Mesenchymal stem cell (in vitro differentiated cells and primary cell): ENCODE results near the gene COG6.

Source experiments
- DNase-seq: peaks from one replicate; pipeline ENCODE4 v3.0.0-alpha.2; 2013
- H2AFZ ChIP-seq: one replicate; pipeline ENCODE4 v1.6.1; 2013; ENCODE audit warnings: low read depth, mild to moderate bottlenecking, control low read depth, inconsistent platforms, low read length, moderate library complexity
- H2AK5ac ChIP-seq: 2 replicates; pipeline ENCODE4 v1.6.1; 2013; ENCODE audit warnings: low read length, moderate library complexity, mild to moderate bottlenecking, inconsistent platforms; ENCODE audit not compliant: severe bottlenecking
- H2BK120ac ChIP-seq: one replicate; pipeline ENCODE4 v1.6.1; 2013; ENCODE audit warnings: low read depth, mild to moderate bottlenecking, inconsistent platforms, low read length, moderate library complexity
- H2BK12ac ChIP-seq, 2 experiments: one replicate each; pipeline ENCODE4 v1.6.1; 2013; ENCODE audit warnings: inconsistent platforms in 2 of 2, low read length in 2 of 2, mild to moderate bottlenecking in 2 of 2, moderate library complexity in 2 of 2, control low read depth in 1 of 2
- H2BK15ac ChIP-seq: one replicate; pipeline ENCODE4 v1.6.1; 2013; ENCODE audit warnings: mild to moderate bottlenecking, low read depth, inconsistent platforms; ENCODE audit not compliant: poor library complexity, severe bottlenecking
- H2BK5ac ChIP-seq: 2 replicates; pipeline ENCODE4 v1.6.1; 2013; ENCODE audit warnings: low read depth, mild to moderate bottlenecking, low read length, control low read depth, inconsistent platforms; ENCODE audit not compliant: poor library complexity, severe bottlenecking
- H3K14ac ChIP-seq, 2 experiments: one replicate each; pipeline ENCODE4 v1.6.1; 2013; ENCODE audit warnings: inconsistent platforms in 2 of 2, low read length in 2 of 2, control low read depth in 1 of 2, mild to moderate bottlenecking in 1 of 2, moderate library complexity in 1 of 2
- H3K18ac ChIP-seq, 2 experiments: one replicate each; pipeline ENCODE4 v1.6.1; 2013; ENCODE audit warnings: inconsistent platforms in 2 of 2, low read length in 2 of 2, control low read depth in 1 of 2, low read depth in 1 of 2, mild to moderate bottlenecking in 1 of 2
- H3K23ac ChIP-seq, 2 experiments: one replicate each; pipeline ENCODE4 v1.6.1; 2013; ENCODE audit warnings: inconsistent platforms in 2 of 2, low read length in 2 of 2, mild to moderate bottlenecking in 2 of 2, moderate library complexity in 2 of 2, control low read depth in 1 of 2
- H3K27ac ChIP-seq: 2 replicates; pipeline ENCODE4 v1.5.1; 2013; ENCODE audit warnings: mild to moderate bottlenecking, moderate library complexity, low read length, control low read depth, inconsistent platforms; ENCODE audit not compliant: poor library complexity, severe bottlenecking
- H3K27me3 ChIP-seq, 2 experiments: 2 replicates each; pipeline versions ENCODE4 v1.6.1 to v1.7.0; 2013; ENCODE audit warnings: low read length in 2 of 2, mild to moderate bottlenecking in 2 of 2, moderate library complexity in 2 of 2, control low read depth in 1 of 2, inconsistent platforms in 1 of 2; ENCODE audit not compliant: control insufficient read depth in 1 of 2, insufficient read depth in 1 of 2
- H3K36me3 ChIP-seq, 2 experiments: 2 replicates each; pipeline versions ENCODE4 v1.6.1 to v1.7.0; 2013; ENCODE audit warnings: low read length in 2 of 2, control low read depth in 1 of 2, inconsistent platforms in 1 of 2, low read depth in 1 of 2, mild to moderate bottlenecking in 1 of 2; ENCODE audit not compliant: insufficient read depth in 2 of 2, control insufficient read depth in 1 of 2
- H3K4ac ChIP-seq, 2 experiments: one replicate each; pipeline ENCODE4 v1.6.1; 2013; ENCODE audit warnings: inconsistent platforms in 2 of 2, low read length in 2 of 2, mild to moderate bottlenecking in 2 of 2, moderate library complexity in 2 of 2, control low read depth in 1 of 2, low read depth in 1 of 2
- H3K4me1 ChIP-seq: 2 replicates; pipeline ENCODE4 v1.6.1; 2013; ENCODE audit warnings: low read depth, low read length, control low read depth; ENCODE audit not compliant: control insufficient read depth, insufficient read depth
- H3K4me2 ChIP-seq: 2 replicates; pipeline ENCODE4 v1.6.1; 2013; ENCODE audit warnings: low read length, mild to moderate bottlenecking, inconsistent platforms; ENCODE audit not compliant: poor library complexity, severe bottlenecking
- H3K4me3 ChIP-seq, 2 experiments: 2 replicates each; pipeline versions ENCODE4 v1.5.1 to v1.7.0; 2013; ENCODE audit warnings: low read length in 2 of 2, mild to moderate bottlenecking in 2 of 2, control low read depth in 1 of 2, low read depth in 1 of 2; ENCODE audit not compliant: insufficient read depth in 1 of 2
- H3K79me1 ChIP-seq: replicated peaks from 2 replicates; pipeline ENCODE4 v1.6.1; 2013; ENCODE audit warnings: mild to moderate bottlenecking, control low read depth, low read length, inconsistent platforms; ENCODE audit not compliant: poor library complexity, severe bottlenecking
- H3K9ac ChIP-seq: 2 replicates; pipeline ENCODE4 v1.7.0; 2013; ENCODE audit warnings: mild to moderate bottlenecking, low read length, moderate library complexity
- H3K9me3 ChIP-seq: 2 replicates; pipeline ENCODE4 v1.7.0; 2013; ENCODE audit warnings: mild to moderate bottlenecking, low read length; ENCODE audit not compliant: control insufficient read depth
- H4K8ac ChIP-seq: one replicate; pipeline ENCODE4 v1.6.1; 2013; ENCODE audit warnings: inconsistent platforms, mild to moderate bottlenecking, low read length, moderate library complexity
- H4K91ac ChIP-seq: one replicate; pipeline ENCODE4 v1.6.1; 2013; ENCODE audit warnings: mild to moderate bottlenecking, low read length, inconsistent platforms
- WGBS: methylation state at CpG from one replicate; pipeline ENCODE4 v1.1.7; 2013; ENCODE audit warnings: mixed read lengths; 5-methylcytosine and 5-hydroxymethylcytosine counted together

COG6 gene

DNA sequence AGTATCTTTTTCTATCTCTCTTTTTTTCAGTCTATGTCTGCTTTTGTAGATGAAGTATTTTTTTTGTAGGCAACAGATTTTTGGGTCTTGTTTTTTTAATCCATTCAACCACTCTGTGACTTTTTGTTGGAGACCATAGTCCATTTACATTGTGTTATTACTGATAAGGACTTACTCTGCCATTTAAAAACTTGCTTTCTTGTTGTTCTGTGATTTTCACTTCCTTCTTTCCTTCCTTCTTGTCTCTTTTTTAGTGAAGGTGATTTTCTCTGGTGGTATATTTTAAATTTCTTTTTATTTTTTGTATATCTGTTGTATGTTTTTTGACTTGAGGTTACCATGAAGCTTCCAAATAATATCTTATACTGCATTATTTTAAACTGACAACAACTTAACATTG lies 79.5 kb downstream of the COG6 start:
- Histone ChIP-seq H4K8ac (no peak overlapping the region), H3K9me3 (peaks cover 3% of the 10 kb centered on the region), H2BK15ac (no peak overlapping the region), H3K79me1 (no peaks in the 10 kb centered on the region), H2BK5ac (no peak overlapping the region), H4K91ac (no peak overlapping the region), H2AK5ac (no peak overlapping the region), H2BK12ac (no peak overlapping the region), H3K27ac (no peak overlapping the region), H3K9ac (no peak overlapping the region), H3K36me3 (peaks cover 15 to 66% of the 10 kb centered on the region in 2 experiments), H2BK120ac (no peak overlapping the region), H3K14ac (no peak overlapping the region), H3K4me3 (no peak overlapping the region), H3K4me2 (no peak overlapping the region), H3K4me1 (no peaks in the 10 kb centered on the region), H3K4ac (no peak overlapping the region), H2AFZ (no peak overlapping the region), H3K27me3 (no peaks in the 10 kb centered on the region), H3K23ac (no peak overlapping the region), H3K18ac (no peak overlapping the region)
- no peak for DNase-seq

DNA sequence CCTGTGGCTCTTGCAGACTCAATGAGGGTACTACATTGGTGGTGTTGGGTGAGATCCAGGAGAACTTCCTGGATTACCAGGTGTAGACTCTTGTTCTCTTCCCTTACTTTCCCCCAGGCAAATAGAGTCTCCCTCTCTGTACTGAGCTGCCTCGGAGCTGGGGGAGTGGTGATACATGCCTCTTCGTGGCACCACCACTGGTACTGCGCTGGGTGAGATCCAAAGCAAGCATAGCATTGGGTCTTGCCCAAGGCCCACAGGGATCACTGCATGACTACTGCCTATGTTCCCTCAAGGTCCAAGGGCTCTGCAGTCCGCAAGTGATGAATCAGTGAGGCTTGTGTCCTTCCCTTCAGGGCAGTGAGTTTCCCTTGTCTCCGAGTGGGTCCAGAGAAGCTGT lies 81.6 kb downstream of the COG6 start:
- Histone ChIP-seq H3K4me3 (no peak overlapping the region), H4K8ac (no peak overlapping the region), H2AFZ (no peak overlapping the region), H2AK5ac (no peak overlapping the region), H2BK5ac (no peak overlapping the region), H2BK15ac (no peak overlapping the region), H3K79me1 (no peaks in the 10 kb centered on the region), H3K9me3 (peaks cover 3% of the 10 kb centered on the region), H3K4ac (no peak overlapping the region), H3K23ac (no peak overlapping the region), H3K27me3 (no peaks in the 10 kb centered on the region), H3K36me3 (peaks cover 15 to 70% of the 10 kb centered on the region in 2 experiments), H3K27ac (no peak overlapping the region), H3K4me2 (no peak overlapping the region), H3K4me1 (no peaks in the 10 kb centered on the region), H2BK120ac (no peak overlapping the region), H3K14ac (no peak overlapping the region), H3K18ac (no peak overlapping the region), H3K9ac (no peak overlapping the region), H4K91ac (no peak overlapping the region), H2BK12ac (no peak overlapping the region)
- no peak for DNase-seq
- 97% methylated on average over 5 of the region's 5 CpGs for WGBS

DNA sequence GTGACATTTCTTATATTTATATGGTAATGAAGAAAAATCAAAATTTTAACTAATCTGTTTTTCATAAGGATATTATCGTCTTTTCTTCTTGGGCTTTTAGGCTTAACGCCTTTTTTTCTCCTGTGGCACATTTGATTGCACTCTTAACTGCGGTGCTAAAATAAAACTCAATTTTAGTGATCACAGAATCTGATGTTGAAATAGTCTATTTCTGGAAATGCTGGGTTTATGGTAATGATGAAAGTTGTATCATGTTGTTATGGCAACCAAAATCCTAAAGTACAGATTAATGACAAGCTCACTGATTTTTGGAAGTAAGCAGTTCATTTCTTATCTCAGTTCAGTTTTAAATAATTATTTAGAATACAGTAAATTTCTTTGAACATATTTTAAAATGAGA lies 85.3 kb downstream of the COG6 start:
- Histone ChIP-seq H3K14ac (no peak overlapping the region), H3K9me3 (peaks cover 3% of the 10 kb centered on the region), H3K9ac (no peak overlapping the region), H2BK5ac (no peak overlapping the region), H3K4ac (no peak overlapping the region), H3K18ac (no peak overlapping the region), H2BK15ac (no peak overlapping the region), H3K36me3 (peaks cover 12 to 47% of the 10 kb centered on the region in 2 experiments), H3K27me3 (no peaks in the 10 kb centered on the region), H2BK120ac (no peak overlapping the region), H3K27ac (no peak overlapping the region), H2AK5ac (no peak overlapping the region), H2AFZ (no peak overlapping the region), H2BK12ac (no peak overlapping the region), H3K23ac (no peak overlapping the region), H4K91ac (no peak overlapping the region), H3K4me2 (no peak overlapping the region), H3K4me3 (no peak overlapping the region), H3K4me1 (no peaks in the 10 kb centered on the region), H3K79me1 (no peaks in the 10 kb centered on the region), H4K8ac (no peak overlapping the region)
- DNase-seq = no peak
- WGBS = 100% methylated on average over 3 of the region's 3 CpGs

- Histone ChIP-seq H3K4me2 (no peak overlapping the region), H3K18ac (no peak overlapping the region), H3K79me1 (no peaks in the 10 kb centered on the region), H3K23ac (no peak overlapping the region), H3K36me3 (peaks cover 0 to 19% of the 10 kb centered on the region in 2 experiments), H2BK120ac (no peak overlapping the region), H3K4ac (no peak overlapping the region), H3K27me3 (no peaks in the 10 kb centered on the region), H4K91ac (no peak overlapping the region), H2AFZ (no peak overlapping the region), H2BK5ac (no peak overlapping the region), H2AK5ac (no peak overlapping the region), H2BK12ac (no peak overlapping the region), H3K9me3 (no peaks in the 10 kb centered on the region), H3K27ac (no peak overlapping the region), H3K14ac (no peak overlapping the region), H4K8ac (no peak overlapping the region), H2BK15ac (no peak overlapping the region), H3K9ac (no peak overlapping the region), H3K4me3 (no peak overlapping the region), H3K4me1 (no peaks in the 10 kb centered on the region)
- DNase-seq = no peak
- WGBS = 56% methylated on average over 1 of the region's 1 CpG
Observed at GRCh38 chr13:39748961-39749360, 93.5 kb downstream of the COG6 start.
